Epithelial cell of esophagus (primary cell): ENCODE results near the gene PEAK3.

Experiments
- DNase-seq: peaks from one replicate; pipeline ENCODE4 v3.0.0; 2010; ENCODE audit warnings: low read depth
- H3K4me3 ChIP-seq: 2 replicates; pipeline ENCODE4 v1.5.1; 2011; ENCODE audit warnings: mild to moderate bottlenecking, low read length, control low read depth
- TF ChIP-seq, protein P1 (sequence below): IDR thresholded peaks from 2 replicates; pipeline ENCODE4 v1.5.1; 2011; ENCODE audit warnings: low read depth, mild to moderate bottlenecking, low read length, control low read depth, inconsistent platforms; ENCODE audit not compliant: insufficient read depth; ENCODE audit errors: missing control alignments

The PEAK3 gene

DNA sequence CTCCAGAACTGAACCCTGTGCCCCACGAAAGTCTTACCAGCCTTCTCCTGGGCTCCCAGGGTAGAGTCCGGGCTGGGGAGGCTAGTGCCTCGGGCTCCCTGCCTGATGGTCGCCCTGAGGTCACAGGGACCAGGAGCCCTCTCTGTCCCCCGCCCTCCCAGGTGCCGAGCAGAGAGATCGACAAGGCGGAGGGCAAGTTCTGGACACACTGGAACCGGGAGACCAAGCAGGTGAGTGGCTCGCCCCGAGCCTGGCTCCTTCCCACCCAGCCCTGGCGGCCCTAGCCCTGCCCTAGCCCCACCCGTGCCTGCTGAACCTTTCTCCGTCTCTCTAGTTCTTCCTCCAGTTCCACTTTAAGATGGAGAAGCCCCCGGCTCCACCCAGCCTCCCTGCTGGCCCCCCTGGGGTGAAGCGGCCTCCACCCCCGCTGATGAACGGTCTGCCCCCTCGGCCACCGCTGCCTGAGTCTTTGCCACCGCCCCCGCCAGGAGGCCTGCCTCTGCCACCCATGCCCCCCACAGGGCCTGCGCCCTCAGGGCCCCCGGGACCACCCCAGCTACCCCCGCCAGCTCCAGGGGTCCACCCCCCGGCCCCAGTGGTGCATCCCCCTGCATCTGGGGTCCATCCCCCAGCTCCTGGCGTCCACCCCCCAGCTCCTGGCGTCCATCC lies 34.4 kb downstream of the PEAK3 start:
- no peak overlapping the region for H3K4me3 ChIP-seq
- TF ChIP-seq, protein P1, sequence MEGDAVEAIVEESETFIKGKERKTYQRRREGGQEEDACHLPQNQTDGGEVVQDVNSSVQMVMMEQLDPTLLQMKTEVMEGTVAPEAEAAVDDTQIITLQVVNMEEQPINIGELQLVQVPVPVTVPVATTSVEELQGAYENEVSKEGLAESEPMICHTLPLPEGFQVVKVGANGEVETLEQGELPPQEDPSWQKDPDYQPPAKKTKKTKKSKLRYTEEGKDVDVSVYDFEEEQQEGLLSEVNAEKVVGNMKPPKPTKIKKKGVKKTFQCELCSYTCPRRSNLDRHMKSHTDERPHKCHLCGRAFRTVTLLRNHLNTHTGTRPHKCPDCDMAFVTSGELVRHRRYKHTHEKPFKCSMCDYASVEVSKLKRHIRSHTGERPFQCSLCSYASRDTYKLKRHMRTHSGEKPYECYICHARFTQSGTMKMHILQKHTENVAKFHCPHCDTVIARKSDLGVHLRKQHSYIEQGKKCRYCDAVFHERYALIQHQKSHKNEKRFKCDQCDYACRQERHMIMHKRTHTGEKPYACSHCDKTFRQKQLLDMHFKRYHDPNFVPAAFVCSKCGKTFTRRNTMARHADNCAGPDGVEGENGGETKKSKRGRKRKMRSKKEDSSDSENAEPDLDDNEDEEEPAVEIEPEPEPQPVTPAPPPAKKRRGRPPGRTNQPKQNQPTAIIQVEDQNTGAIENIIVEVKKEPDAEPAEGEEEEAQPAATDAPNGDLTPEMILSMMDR = no peak
- no peak for DNase-seq

DNA sequence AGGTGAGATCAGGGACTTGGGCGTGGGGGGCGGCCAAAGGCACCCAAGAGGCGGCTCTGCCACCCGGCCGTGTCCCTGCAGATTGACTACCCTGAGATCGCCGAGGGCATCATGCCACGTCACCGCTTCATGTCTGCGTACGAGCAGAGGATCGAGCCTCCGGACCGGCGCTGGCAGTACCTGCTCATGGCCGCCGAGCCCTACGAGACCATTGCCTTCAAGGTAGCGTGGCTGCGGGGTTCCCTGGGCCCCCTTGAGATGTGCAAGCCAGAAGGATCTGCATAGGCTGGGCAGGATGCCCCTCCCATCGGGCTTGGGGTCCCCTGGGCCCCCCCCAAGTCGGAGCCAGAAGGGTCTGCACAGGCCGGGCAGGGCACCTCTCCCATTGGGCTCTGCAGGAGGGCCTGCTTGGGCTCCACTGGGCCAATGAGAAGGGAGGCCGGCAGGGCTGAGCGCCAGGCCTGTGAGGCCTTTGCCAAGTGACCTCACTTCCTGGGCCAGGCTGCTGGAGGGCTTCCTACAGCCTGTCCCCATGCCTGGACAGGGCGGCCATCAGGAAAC lies 35.1 kb downstream of the PEAK3 start:
- H3K4me3 ChIP-seq = no peak overlapping the region
- DNase-seq = no peak
- TF ChIP-seq, protein P1 = no peak

DNA sequence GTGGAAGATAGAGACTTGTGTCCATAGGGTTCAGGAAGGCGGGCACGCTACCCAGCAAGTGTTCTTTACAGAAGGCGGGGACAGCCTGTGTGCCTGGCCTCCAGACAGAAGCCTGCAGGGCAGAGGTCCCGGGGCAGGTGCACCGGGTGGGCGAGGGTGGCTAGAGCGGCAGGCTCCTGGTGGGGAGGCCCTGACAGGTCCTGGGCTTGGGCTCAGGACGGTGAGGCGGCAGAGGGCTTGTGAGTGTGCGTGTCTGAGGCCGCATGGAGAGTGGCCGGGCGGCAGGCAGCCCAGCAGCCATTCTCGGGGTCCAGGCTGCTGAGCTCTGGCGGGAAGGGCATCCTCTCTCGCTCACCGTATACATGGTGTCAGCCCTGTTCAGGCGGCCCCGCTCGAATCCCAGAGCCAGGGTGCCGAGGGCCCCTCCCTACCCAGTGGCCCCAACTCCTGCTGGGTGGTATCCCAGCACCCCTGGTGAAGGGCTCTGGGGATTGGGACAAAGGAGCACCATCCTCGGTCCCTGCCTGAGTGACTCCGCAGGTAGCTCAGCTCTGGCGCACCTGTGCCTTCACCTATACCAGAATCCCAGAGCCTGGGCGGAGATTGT lies 35.9 kb downstream of the PEAK3 start:
- no peak overlapping the region for H3K4me3 ChIP-seq
- no peak for DNase-seq
- TF ChIP-seq, protein P1 = no peak

DNA sequence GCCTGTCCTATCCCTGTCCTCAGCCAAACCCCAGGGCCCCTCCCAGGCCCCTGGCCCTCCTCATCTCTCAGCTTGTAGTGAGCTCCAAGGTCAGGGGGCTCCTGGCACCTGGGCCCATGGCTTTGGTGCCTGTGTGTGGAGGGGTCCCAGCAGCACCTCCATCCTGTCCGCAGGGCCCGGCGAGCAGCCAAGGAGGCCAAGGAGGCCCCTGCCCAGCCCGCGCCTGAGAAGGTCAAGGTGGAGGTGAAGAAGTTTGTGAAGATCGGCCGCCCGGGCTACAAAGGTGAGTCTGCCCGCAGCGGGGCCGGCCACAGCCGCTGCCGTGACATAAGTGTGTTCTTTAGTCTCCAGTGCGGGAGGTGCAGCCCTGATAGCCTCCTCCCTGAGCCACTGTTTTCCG lies 36.7 kb downstream of the PEAK3 start:
- H3K4me3 ChIP-seq = no peak overlapping the region
- TF ChIP-seq, protein P1 = no peak
- DNase-seq = no peak

DNA sequence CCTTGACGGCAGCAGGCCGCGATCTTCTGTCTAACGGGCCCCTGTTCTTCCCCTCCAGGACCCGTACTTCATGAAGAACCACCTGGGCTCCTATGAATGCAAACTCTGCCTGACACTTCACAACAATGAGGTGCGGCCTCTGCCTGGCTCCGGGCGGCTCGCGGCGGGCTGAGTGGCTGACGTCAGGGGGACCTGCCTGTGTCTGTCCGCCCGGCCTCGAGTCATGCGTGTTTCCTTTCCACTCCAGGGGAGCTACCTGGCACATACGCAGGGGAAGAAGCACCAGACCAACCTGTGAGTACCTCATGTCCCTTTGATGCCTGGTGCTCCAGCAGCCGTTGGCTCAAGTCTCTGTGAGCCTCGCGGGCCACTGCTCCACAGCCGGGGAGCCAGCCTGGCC lies 37.5 kb downstream of the PEAK3 start:
- DNase-seq = no peak
- no peak overlapping the region for H3K4me3 ChIP-seq
- TF ChIP-seq, protein P1 = no peak

DNA sequence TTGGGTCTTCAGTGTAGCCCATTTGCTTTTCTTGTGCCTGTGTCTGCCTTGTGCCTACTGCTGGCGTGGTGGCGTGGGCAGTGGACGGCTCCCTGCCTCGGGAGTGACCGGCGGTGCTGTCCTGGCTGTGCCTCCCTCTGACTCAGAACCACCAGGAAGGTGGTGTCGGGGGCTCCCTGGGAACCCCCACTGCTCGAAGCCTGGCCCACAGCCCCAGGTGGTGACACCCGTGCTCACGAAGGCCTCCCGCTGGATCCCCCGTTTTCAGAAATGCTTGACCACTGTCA lies 37.9 kb downstream of the PEAK3 start:
- DNase-seq = no peak
- H3K4me3 ChIP-seq = no peak overlapping the region
- TF ChIP-seq, protein P1 = no peak
